Right ventricle myocardium superior (tissue), 1 donor: Measurements from ENCODE around the gene PPP1R9A. TPM values are rescaled to one million over a fixed set of nuclear protein-coding genes. Genes with fewer than 3 reads are reported as not detected.

ENCODE experiments used
- ATAC-seq: fragments of 200-7000 bp; cut with Tn5 transposase; one replicate; pipeline ENCODE4 v1.9.1; 2020; ENCODE audit warnings: mild to moderate bottlenecking; ENCODE audit not compliant: poor library complexity
- DNase-seq: peaks from one replicate; pipeline ENCODE4 v3.0.0-alpha.2; 2020
- intact Hi-C: fragments of 100-400 bp; cut with DNase I; formaldehyde crosslinking; loops from one replicate; pipeline ENCODE4 v1.11.2; 2022
- long read RNA-seq: library from polyadenylated mRNA; unstranded; transcript quantifications from one replicate; pipeline ENCODE4 v2.0.0, GENCODE V29; 2021
- total RNA-seq: library from RNA; stranded (reverse); fragmentation: NEBNext Ultra II Directional; extraction: Animal tissue kit (Norgen Biotek cat#: 25700); gene quantifications from one replicate; pipeline ENCODE4 v1.2.1, GENCODE V29; 2021
- donor health status: DM: no; HTN: yes; CAD: no; lungs with severe emphysema.

The PPP1R9A gene
- 22.6 TPM for total RNA-seq
- long read RNA-seq, partial matches to known transcripts: 3 of 10 reads
- long read RNA-seq, other reads (novel, unspliced or antisense): 7 of 10 reads

- DNase-seq (peak; percentile 66), ATAC-seq (peak; percentile 89)
- intact Hi-C loops: no loop called here
Measured at GRCh38 chr7:94907026-94907810, at the start of gene PPP1R9A. TSS of gene PPP1R9A (plus strand) at chr7:94907594. CDS start at chr7:94910114, 2,520 bp downstream.

- no peak for ATAC-seq
- DNase-seq: no peak
- intact Hi-C loops: no loop called here
Measured at GRCh38 chr7:94871132-94871531, 36.3 kb upstream of the PPP1R9A start.

GRCh38 chr7:94873239-94873638 is 34.2 kb upstream of the PPP1R9A start:
- DNase-seq: no peak
- intact Hi-C loops: no loop called here
- ATAC-seq: no peak

GRCh38 chr7:94874036-94874785 is 33.2 kb upstream of the PPP1R9A start:
- ATAC-seq (no peak), DNase-seq (no peak)
- intact Hi-C loops: no loop called here

- no peak for DNase-seq
- intact Hi-C loops: no loop called here
- ATAC-seq: no peak
Measured at GRCh38 chr7:94875201-94875600, 32.2 kb upstream of the PPP1R9A start.

- ATAC-seq (no peak), DNase-seq (no peak)
- intact Hi-C loops: no loop called here
Measured at GRCh38 chr7:94877731-94878670, 29.4 kb upstream of the PPP1R9A start.

GRCh38 chr7:94882891-94883290 is 24.5 kb upstream of the PPP1R9A start:
- DNase-seq: no peak
- intact Hi-C loops: no loop called here

GRCh38 chr7:94883616-94884015 is 23.8 kb upstream of the PPP1R9A start:
- intact Hi-C loops: no loop called here
- DNase-seq (no peak), ATAC-seq (no peak)

More at GRCh38 chr7:94882891-94883290, 24.5 kb upstream of the PPP1R9A start:
- ATAC-seq: no peak

GRCh38 chr7:94888551-94888950 is 18.8 kb upstream of the PPP1R9A start:
- intact Hi-C loops: no loop called here
- DNase-seq (no peak), ATAC-seq (peak; percentile 52)

- intact Hi-C loops: no loop called here
- ATAC-seq (no peak), DNase-seq (no peak)
Measured at GRCh38 chr7:94888995-94889523, 18.3 kb upstream of the PPP1R9A start.

- intact Hi-C loops: no loop called here
- no peak for ATAC-seq
- DNase-seq: no peak
Measured at GRCh38 chr7:94890216-94890615, 17.2 kb upstream of the PPP1R9A start.

GRCh38 chr7:94893661-94894060 is 13.7 kb upstream of the PPP1R9A start:
- intact Hi-C loops: no loop called here
- DNase-seq: no peak
- no peak for ATAC-seq

- no peak for ATAC-seq
- intact Hi-C loops: no loop called here
- DNase-seq: no peak
Measured at GRCh38 chr7:94897541-94897940, 9.9 kb upstream of the PPP1R9A start.

- ATAC-seq: no peak
- intact Hi-C loops: no loop called here
- DNase-seq: no peak
Measured at GRCh38 chr7:94898340-94898739, 9.1 kb upstream of the PPP1R9A start.

GRCh38 chr7:94901981-94902380 is 5.4 kb upstream of the PPP1R9A start:
- ATAC-seq: no peak
- intact Hi-C loops: no loop called here
- DNase-seq: no peak

- ATAC-seq (no peak), DNase-seq (no peak)
- intact Hi-C loops: no loop called here
Measured at GRCh38 chr7:94903971-94904370, 3.4 kb upstream of the PPP1R9A start.

- no peak for DNase-seq
- intact Hi-C loops: no loop called here
- no peak for ATAC-seq
Measured at GRCh38 chr7:94904982-94905381, 2.4 kb upstream of the PPP1R9A start.

- intact Hi-C loops: no loop called here
- ATAC-seq: no peak
- DNase-seq: no peak
Measured at GRCh38 chr7:94906065-94906851, 1.1 kb upstream of the PPP1R9A start.
